HG02885 (cell line): ENCODE data around the gene MALAT1.
A peak's percentile ranks its signal among the peaks of the same experiment; 100 is the strongest.
"Not testable (repeated sequence)": the region's sequence is repeated elsewhere in the genome, so short reads cannot be mapped to it uniquely, and the experiment has no call there.

Experiments
- ATAC-seq: cut with Tn5 transposase; IDR thresholded peaks from one replicate; pipeline ENCODE4 v1.9.1; 2021; ENCODE audit warnings: mild to moderate bottlenecking; ENCODE audit not compliant: unreplicated experiment, poor library complexity

Gene MALAT1

GRCh38 chr11:65516135-65516968 is 17.5 kb downstream of the MALAT1 start:
- no peak for ATAC-seq

- ATAC-seq, result not testable (repeated sequence)
Observed at GRCh38 chr11:65518941-65519549, 20.2 kb downstream of the MALAT1 start.

DNA sequence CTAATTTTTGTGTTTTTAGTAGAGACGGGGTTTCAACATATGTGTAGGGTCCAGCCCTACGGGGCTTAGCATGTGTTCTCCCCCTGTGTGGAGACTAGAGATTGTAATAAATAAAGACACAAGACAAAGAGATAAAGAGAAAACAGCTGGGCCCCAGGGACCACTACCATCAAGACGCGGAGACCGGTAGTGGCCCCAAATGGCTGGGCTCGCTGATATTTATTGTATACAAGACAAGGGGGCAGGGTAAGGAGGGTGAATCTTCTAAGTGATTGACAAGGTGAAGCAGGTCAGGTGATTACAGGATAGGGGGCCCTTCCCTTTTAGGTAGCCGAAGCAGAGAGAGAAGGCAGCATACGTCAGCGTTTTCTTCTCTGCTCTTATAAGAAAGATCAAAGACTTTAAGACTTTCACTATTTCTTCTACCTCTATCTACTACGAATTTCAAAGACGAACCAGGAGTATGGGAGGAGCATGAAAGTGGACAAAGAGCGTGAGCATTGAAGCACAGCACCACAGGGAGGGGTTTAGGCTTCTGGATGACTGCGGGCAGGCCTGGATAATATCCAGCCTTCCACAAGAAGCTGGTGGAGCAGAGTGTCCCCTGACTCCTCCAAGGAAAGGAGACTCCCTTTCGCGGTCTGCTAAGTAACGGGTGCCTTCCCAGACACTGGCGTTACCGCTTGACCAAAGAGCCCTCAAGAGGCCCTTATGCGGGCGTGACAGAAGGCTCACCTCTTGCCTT is 23.1 kb downstream of the MALAT1 start:
- not testable (repeated sequence) for ATAC-seq

- ATAC-seq, result not testable (repeated sequence)
Observed at GRCh38 chr11:65522718-65523630, 24.1 kb downstream of the MALAT1 start.

GRCh38 chr11:65523631-65523968 is 24.8 kb downstream of the MALAT1 start:
- ATAC-seq, result not testable (repeated sequence)

DNA sequence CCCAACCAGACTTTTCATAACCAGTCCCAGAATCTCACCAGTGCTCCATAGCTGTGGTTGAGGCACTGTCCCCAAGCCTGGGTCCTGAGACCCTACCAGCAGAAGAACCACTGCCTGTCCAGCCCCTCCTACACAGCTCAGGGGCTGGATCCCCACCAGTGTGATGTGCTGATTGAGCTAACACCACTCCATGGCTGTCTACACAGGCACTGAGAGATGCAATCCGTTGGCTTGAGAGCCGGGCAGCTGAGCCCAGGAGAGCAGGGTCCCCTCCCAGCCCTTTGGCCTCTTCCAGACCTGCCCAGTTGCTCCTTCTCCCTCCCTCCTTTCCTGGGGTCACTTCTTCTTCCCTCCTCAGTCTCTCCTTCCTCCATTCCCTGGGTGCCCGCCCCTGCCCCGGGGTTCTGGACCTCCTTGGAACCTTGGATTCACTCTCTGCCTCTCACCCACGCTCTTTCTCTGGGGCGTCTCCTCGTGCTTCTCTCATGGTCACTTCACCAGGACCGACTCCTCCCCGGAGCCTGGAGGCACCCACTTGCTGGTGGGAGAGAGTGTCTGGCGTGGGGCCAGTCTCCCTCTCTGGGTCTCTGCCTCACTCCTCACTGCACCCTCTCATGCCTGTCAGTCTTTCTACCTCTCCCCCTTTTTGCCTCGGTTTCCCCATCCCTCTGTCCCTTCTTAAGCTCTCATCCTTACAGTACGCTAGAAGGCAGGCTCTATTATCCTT is 25.3 kb downstream of the MALAT1 start:
- ATAC-seq, result no peak

- peak; percentile 74 for ATAC-seq
Observed at GRCh38 chr11:65524741-65525545, 26.1 kb downstream of the MALAT1 start, which contains the start of gene SCYL1. TSS of gene SCYL1 (plus strand) at chr11:65525083. CDS start at chr11:65525154, 71 bp downstream.

DNA sequence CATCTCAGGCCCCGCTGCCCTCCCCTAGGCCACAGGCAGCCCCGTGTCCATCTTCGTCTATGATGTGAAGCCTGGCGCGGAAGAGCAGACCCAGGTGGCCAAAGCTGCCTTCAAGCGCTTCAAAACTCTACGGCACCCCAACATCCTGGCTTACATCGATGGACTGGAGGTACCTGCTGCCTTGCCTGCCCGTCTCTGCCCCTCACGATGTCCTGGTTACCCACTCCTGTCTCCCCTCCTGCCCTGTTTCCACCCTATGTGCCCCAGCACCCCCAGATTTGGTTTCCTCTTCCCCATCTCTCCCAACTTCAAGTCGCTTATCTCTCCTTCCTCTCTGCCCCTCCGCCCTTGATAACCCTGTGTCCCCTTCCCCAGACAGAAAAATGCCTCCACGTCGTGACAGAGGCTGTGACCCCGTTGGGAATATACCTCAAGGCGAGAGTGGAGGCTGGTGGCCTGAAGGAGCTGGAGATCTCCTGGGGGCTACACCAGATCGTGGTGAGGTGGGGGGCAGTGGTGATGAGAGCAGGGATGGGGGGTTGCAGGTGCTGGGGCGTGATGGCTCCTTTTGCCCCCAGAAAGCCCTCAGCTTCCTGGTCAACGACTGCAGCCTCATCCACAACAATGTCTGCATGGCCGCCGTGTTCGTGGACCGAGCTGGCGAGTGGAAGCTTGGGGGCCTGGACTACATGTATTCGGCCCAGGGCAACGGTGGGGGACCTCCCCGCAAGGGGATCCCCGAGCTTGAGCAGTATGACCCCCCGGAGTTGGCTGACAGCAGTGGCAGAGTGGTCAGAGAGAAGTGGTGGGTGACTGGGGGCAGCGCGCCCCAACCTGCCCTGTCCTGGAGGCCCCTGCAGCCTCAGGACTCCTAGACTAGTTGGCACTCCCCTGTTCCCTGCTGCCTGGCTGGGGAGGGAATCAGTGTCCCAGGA is 27.0 kb downstream of the MALAT1 start:
- no peak for ATAC-seq

DNA sequence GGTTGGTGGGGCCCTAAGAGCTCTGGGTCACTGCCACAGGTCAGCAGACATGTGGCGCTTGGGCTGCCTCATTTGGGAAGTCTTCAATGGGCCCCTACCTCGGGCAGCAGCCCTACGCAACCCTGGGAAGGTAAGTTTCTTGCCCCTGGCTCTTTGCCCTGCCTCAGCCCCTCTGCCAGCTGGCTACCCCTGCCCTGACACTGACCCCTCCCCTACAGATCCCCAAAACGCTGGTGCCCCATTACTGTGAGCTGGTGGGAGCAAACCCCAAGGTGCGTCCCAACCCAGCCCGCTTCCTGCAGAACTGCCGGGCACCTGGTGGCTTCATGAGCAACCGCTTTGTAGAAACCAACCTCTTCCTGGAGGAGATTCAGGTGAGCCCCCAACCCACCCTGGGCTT is 27.9 kb downstream of the MALAT1 start:
- ATAC-seq, result no peak

DNA sequence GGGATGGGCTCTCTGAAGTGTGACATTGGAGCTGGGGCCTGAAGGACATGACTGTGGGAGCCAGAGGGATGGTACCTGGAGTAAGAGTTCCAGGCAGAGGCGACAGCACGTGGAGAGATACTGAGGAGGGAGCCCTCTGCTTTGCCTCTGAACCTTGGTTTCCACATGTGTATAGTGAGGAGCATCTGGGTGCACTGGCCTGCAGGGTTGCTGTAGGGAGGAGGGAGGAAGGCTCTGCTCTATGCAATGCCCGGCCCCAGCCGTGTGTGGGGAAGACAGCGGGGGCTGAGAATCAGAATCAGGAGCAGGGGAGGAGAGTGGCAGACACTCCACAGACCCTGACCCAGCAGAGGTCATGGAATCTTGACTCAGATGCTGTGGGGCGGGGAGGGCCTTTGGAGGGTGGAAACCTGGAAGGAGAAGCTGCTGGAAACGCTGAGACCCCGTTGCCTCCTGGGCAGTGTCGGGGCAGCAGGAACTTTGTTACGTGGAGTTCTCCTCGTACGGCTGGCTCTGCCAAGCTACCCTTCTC is 30.0 kb downstream of the MALAT1 start:
- no peak for ATAC-seq

GRCh38 chr11:65529475-65530156 is 30.8 kb downstream of the MALAT1 start:
- ATAC-seq, result no peak

GRCh38 chr11:65530157-65530496 is 31.3 kb downstream of the MALAT1 start:
- ATAC-seq, result no peak

GRCh38 chr11:65532388-65533064 is 33.7 kb downstream of the MALAT1 start:
- ATAC-seq, result no peak

GRCh38 chr11:65535102-65535501 is 36.3 kb downstream of the MALAT1 start:
- ATAC-seq, result no peak

- no peak for ATAC-seq
Observed at GRCh38 chr11:65536412-65537295, 37.8 kb downstream of the MALAT1 start.

DNA sequence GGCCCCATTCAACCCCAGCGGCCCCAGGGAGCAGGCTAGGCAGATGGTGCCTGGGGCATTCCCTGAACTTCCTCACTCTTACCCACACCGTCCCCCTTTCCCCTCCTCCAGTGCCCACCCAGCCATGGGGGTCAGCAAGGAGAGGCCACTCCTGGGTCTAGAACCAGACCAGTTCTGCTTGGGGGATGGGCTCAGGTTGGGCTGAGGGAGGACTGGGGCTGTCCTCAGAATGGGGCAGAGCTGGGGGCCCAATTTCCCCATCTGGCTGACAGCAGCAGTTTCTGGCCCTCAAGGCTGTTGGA is 38.4 kb downstream of the MALAT1 start:
- no peak for ATAC-seq
